Endothelial cell of umbilical vein (primary cell): ENCODE data around the gene NUP214. TPM values are rescaled to one million over a fixed set of nuclear protein-coding genes. Genes with fewer than 3 reads are reported as not detected.

ENCODE experiments used
- BruUV-seq: library from RNA; stranded (reverse); fragments of 400-500 nt; replicated peaks from 2 replicates; lab custom pipeline; 2021; lab: Mats Ljungman, UMichigan
- CTCF ChIA-PET: fragments of 300-600, 350-600 bp; sonication (Branson Sonifier 250); formaldehyde crosslinking; loops from one replicate; lab custom pipeline; 2021; ENCODE audit warnings: antibody characterized with exemption, inconsistent platforms; lab: Charles Lee
- POLR2A ChIA-PET: fragments of 300-600, 350-600 bp; sonication (Branson Sonifier 250); formaldehyde crosslinking; loops from one replicate; lab custom pipeline; 2021; ENCODE audit warnings: antibody characterized with exemption, inconsistent platforms; lab: Charles Lee
- DNase-seq: peaks from one replicate; pipeline ENCODE4 v3.0.0-alpha.2; 2011; ENCODE audit warnings: low read depth, low spot score
- FAIRE-seq: peaks from 2 replicates; lab custom pipeline; 2011; peaks lifted over from hg19 to GRCh38; lab: Jason Lieb, UNC
- H2AFZ ChIP-seq: 2 replicates; pipeline ENCODE4 v1.6.0; 2012; ENCODE audit warnings: low read depth, low read length, control low read depth, inconsistent platforms
- H3K27ac ChIP-seq: 2 replicates; pipeline ENCODE4 v1.5.1; 2011; ENCODE audit warnings: low read depth, mild to moderate bottlenecking, control low read depth, low read length, moderate library complexity; ENCODE audit not compliant: insufficient read depth
- H3K27me3 ChIP-seq, 2 experiments: 2 replicates each; pipeline versions ENCODE4 v1.6.0 to v1.6.1; 2011; ENCODE audit warnings: low read length in 2 of 2, mixed read lengths in 1 of 2; ENCODE audit not compliant: control insufficient read depth in 2 of 2, insufficient read depth in 2 of 2
- H3K36me3 ChIP-seq, 2 experiments: 2 replicates in 1 of 2; 3 replicates in 1 of 2; pipeline ENCODE4 v1.5.1; 2011; ENCODE audit warnings: low read length in 2 of 2, mild to moderate bottlenecking in 1 of 2, moderate library complexity in 1 of 2; ENCODE audit not compliant: control insufficient read depth in 2 of 2, insufficient read depth in 2 of 2; ENCODE audit errors: extremely low read depth in 1 of 2
- H3K4me1 ChIP-seq: 3 replicates; pipeline ENCODE4 v1.5.1; 2011; ENCODE audit warnings: mild to moderate bottlenecking, low read length; ENCODE audit not compliant: control insufficient read depth, insufficient read depth; ENCODE audit errors: extremely low read depth
- H3K4me2 ChIP-seq: 2 replicates; pipeline ENCODE4 v1.6.1; 2011; ENCODE audit warnings: low read length, control low read depth, mixed read lengths; ENCODE audit not compliant: insufficient read depth
- H3K4me3 ChIP-seq, 3 experiments: fragments of 200-600 bp in 1 of 3; sonication (generic), shearing (Covaris generic) in 1 of 3; replicated peaks in 1 of 3; 2 replicates each; pipeline ENCODE4 v1.5.1; 2011 to 2016; ENCODE audit warnings: control low read depth in 3 of 3, low read length in 3 of 3, mild to moderate bottlenecking in 2 of 3, inconsistent platforms in 1 of 3, low read depth in 1 of 3, moderate library complexity in 1 of 3; ENCODE audit not compliant: insufficient read depth in 1 of 3
- H3K79me2 ChIP-seq: 2 replicates; pipeline ENCODE4 v1.6.0; 2012; ENCODE audit warnings: low read length, inconsistent platforms; ENCODE audit not compliant: control insufficient read depth, insufficient read depth
- H3K9ac ChIP-seq: replicated peaks from 2 replicates; pipeline ENCODE3; 2011; ENCODE audit warnings: low read length, control low read depth; ENCODE audit not compliant: insufficient read depth; ENCODE audit errors: extremely low read depth
- H3K9me1 ChIP-seq: replicated peaks from 3 replicates; pipeline ENCODE4 v1.6.0; 2011; ENCODE audit warnings: mild to moderate bottlenecking, low read length; ENCODE audit not compliant: control insufficient read depth, insufficient read depth; ENCODE audit errors: extremely low read depth
- H3K9me3 ChIP-seq: replicated peaks from 2 replicates; pipeline ENCODE4 v1.5.1; 2012; ENCODE audit warnings: low read length, inconsistent platforms; ENCODE audit not compliant: control insufficient read depth, insufficient read depth
- H4K20me1 ChIP-seq: replicated peaks from 2 replicates; pipeline ENCODE3; 2011; ENCODE audit warnings: mild to moderate bottlenecking, low read length; ENCODE audit not compliant: control insufficient read depth, insufficient read depth; ENCODE audit errors: extremely low read depth
- CTCF ChIP-seq, 2 donors: IDR thresholded peaks; 1 replicate in 1 of 2; 2 replicates in 1 of 2; pipeline ENCODE4 v1.5.1; 2011; ENCODE audit warnings: low read length in 2 of 2, mild to moderate bottlenecking in 2 of 2, moderate library complexity in 2 of 2, control low read depth in 1 of 2, inconsistent platforms in 1 of 2, low read depth in 1 of 2; ENCODE audit not compliant: insufficient read depth in 1 of 2; ENCODE audit errors: extremely low read depth in 1 of 2
- EZH2 ChIP-seq: IDR thresholded peaks from 2 replicates; pipeline ENCODE4 v1.6.1; 2012; ENCODE audit warnings: borderline replicate concordance, low read depth, mild to moderate bottlenecking, moderate library complexity, low read length, inconsistent platforms; ENCODE audit not compliant: severe bottlenecking
- FOS ChIP-seq: IDR thresholded peaks from 2 replicates; pipeline ENCODE4 v1.6.1; 2011; ENCODE audit warnings: mild to moderate bottlenecking, low read length, moderate library complexity, borderline replicate concordance; ENCODE audit not compliant: insufficient read depth
- GATA2 ChIP-seq: IDR thresholded peaks from 2 replicates; pipeline ENCODE4 v1.7.0; 2011; ENCODE audit warnings: low read depth, mild to moderate bottlenecking, moderate library complexity, mixed read lengths, low read length; ENCODE audit not compliant: insufficient read length, insufficient read depth
- JUN ChIP-seq: IDR thresholded peaks from 2 replicates; pipeline ENCODE4 v1.6.1; 2011; ENCODE audit warnings: borderline replicate concordance, low read depth; ENCODE audit not compliant: insufficient read length, insufficient read depth
- MAX ChIP-seq: IDR thresholded peaks from 2 replicates; pipeline ENCODE4 v1.6.1; 2011; ENCODE audit not compliant: insufficient read depth, insufficient read length
- MYC ChIP-seq: IDR thresholded peaks from one replicate; pipeline ENCODE4 v1.6.1; 2011; ENCODE audit warnings: mild to moderate bottlenecking, low read depth, low read length
- POLR2A ChIP-seq: IDR thresholded peaks from 2 replicates; pipeline ENCODE4 v1.6.1; 2012; ENCODE audit warnings: low read depth, mild to moderate bottlenecking, control low read depth, low read length
- POLR2AphosphoS5 ChIP-seq: IDR thresholded peaks from 2 replicates; pipeline ENCODE4 v1.6.1; 2012; ENCODE audit warnings: low read depth, mild to moderate bottlenecking, control low read depth, low read length, moderate library complexity; ENCODE audit not compliant: insufficient read depth
- dilution Hi-C: fragments of 300-500 bp; cut with MboI; formaldehyde crosslinking; loops from one replicate; pipeline ENCODE4 v1.15.0; 2019; ENCODE audit warnings: low sequenced_read_pairs; ENCODE audit not compliant: extremely low pct_ligation_motif_present
- intact Hi-C: fragments of 100-400 bp; cut with micrococcal nuclease; formaldehyde crosslinking; loops from one replicate; pipeline ENCODE4 v1.10.0; 2022
- polyA plus RNA-seq, 4 experiments: library from polyadenylated mRNA; depleted of rRNA in 3 of 4; stranded (reverse) in 3 of 4; unstranded in 1 of 4; fragments of >200 nt; gene quantifications; 2 replicates each; pipeline versions ENCODE4 v1.2.1 to v1.2.3, GENCODE V29; 2011 to 2012; ENCODE audit warnings: missing spikeins in 1 of 4
- total RNA-seq: library from RNA; stranded (reverse); gene quantifications from 2 replicates; pipeline ENCODE4 v1.2.3, GENCODE V29; 2021

Gene NUP214
- total and polyA plus RNA-seq, 2 donors (not counting 3 experiments of a cell fraction or from before 2014, with no cell fraction given) = 28.7 to 65.9 TPM

- FAIRE-seq = no peak
- dilution Hi-C loops = no loop called here
These were observed 8.1 kb upstream of the NUP214 start for GRCh38 chr9:131117121-131117761.

More at GRCh38 chr9:131117121-131117761, 8.1 kb upstream of the NUP214 start:
- Histone ChIP-seq H4K20me1 (no peaks in the 10 kb centered on the region), H3K79me2 (no peaks in the 10 kb centered on the region), H3K9me3 (no peaks in the 10 kb centered on the region), H2AFZ (peak overlapping the region; percentile 75), H3K4me3 (peak overlapping the region in 1 of 3 experiments; percentile 22), H3K27ac (peak overlapping the region; percentile 96), H3K9me1 (no peaks in the 10 kb centered on the region), H3K36me3 (peaks cover 0 to 2% of the 10 kb centered on the region in 2 experiments), H3K4me2 (peak overlapping the region; percentile 69), H3K4me1 (peaks cover 27% of the 10 kb centered on the region), H3K27me3 (no peaks in the 10 kb centered on the region), H3K9ac (peak overlapping the region; percentile 75)
- BruUV-seq = no TSS peak
- intact Hi-C loops = loop anchor here (1.0 to 2.0 kb wide), 4 partner anchors 8 to 121 kb away; partner anchors contain the start of genes AIF1L and NUP214
- CTCF ChIA-PET = interaction anchor here (1.0 to 2.7 kb wide), 5 partner anchors 15 to 71 kb away, joined by 3 to 10 read pairs (median 3); no protein-coding TSS in a partner anchor
- peak; percentile 88 for DNase-seq
- POLR2A ChIA-PET = interaction anchor here (1.1 to 2.0 kb wide), 2 partner anchors 8 to 18 kb away, joined by 3 to 7 read pairs; partner anchors contain the start of gene NUP214
- TF ChIP-seq CTCF (IDR thresholded peaks at IDR 0.05; ENCODE audit: extremely low read depth in 1 of 2, insufficient read depth in 1 of 2, low read depth in 1 of 2, low read length in 2 of 2) = no peak
- TF ChIP-seq GATA2 = no peak
- peak; percentile 60 for TF ChIP-seq JUN
- TF ChIP-seq POLR2AphosphoS5 = peak; percentile 55
- TF ChIP-seq MYC = peak; percentile 32
- peak; percentile 36 for TF ChIP-seq POLR2A
- TF ChIP-seq EZH2 = no peak
- no peak for TF ChIP-seq FOS
- TF ChIP-seq MAX = peak; percentile 50
